ENCODE data around the gene TOM1L2. TPM values are rescaled to one million over a fixed set of nuclear protein-coding genes. Genes with fewer than 3 reads are reported as not detected.

The TOM1L2 gene
- total RNA-seq, 2 experiments from 2014 or later = 29.5 to 32.0 TPM

DNA sequence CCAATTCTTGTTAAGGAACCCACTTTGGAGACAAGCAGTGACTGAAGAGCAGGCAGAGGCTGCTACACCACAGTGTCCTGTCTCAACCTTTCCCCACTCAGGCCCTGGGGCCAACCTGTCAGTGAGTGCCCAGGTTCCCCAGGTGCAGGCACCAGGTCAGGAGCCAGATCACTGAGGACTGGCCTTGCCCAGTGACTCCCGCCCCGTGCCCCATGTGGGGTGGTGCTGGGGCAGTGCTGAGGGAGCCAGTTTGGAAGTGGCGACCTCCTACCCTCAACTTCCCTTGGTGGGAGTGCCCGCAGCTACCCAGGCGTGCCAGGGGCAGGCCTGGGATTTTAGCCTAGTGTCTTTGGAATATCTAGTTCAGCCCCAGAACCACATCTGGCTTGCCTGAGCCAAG lies 164.8 kb downstream of the TOM1L2 start:
- H3K36me3 Mint-ChIP-seq (ENCODE audit: low read depth) = peaks cover 15% of the 10 kb centered on the region
- H3K4me3 Mint-ChIP-seq = no peak overlapping the region
- POLR2A ChIA-PET = no interaction called here
- peaks cover 23% of the 10 kb centered on the region for H3K4me1 Mint-ChIP-seq
- no peaks in the 10 kb centered on the region for H3K27me3 Mint-ChIP-seq
- H3K9me3 Mint-ChIP-seq = no peaks in the 10 kb centered on the region
- DNase-seq = no peak
- no peak overlapping the region for H3K27ac Mint-ChIP-seq
- CTCF ChIA-PET = interaction anchor here (1.0 to 3.2 kb wide), 2 partner anchors 47 to 53 kb away, joined by 3 to 9 read pairs; no protein-coding TSS in a partner anchor

DNA sequence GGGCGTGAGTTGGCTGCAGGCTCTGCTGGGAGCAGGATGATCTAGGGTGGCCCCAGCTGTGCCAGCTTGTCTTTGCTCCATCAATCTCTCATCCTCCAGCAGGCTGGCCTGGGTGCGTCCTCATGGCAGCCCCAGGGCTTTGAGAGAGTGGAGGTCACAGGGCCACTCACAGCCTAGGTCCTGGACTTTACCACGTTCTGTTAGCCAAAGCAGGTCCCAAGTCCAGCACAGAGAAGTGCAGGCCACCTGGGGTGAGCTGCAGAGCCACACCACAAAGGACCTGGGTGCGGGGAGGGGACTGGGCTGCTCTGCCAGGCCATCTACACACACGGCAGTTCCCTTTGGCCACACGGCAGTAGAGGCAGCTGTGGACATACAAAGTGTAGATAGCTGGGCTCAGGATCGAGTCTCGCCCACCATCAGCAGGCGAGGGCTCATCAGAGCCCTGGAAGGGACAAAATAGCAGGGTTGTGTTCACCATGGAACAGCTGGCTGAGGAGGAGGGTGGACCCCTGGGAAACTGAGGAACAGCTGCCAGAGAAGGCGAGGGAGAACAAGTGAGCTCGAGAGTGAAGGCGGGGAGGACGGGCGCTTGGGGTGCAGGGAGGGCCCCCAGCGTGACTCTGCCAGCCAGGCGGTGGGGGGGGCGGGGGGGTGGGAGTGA lies 165.5 kb downstream of the TOM1L2 start:
- Mint-ChIP-seq H3K4me3 (no peak overlapping the region), H3K27ac (no peak overlapping the region)
- POLR2A ChIA-PET = no interaction called here

DNA sequence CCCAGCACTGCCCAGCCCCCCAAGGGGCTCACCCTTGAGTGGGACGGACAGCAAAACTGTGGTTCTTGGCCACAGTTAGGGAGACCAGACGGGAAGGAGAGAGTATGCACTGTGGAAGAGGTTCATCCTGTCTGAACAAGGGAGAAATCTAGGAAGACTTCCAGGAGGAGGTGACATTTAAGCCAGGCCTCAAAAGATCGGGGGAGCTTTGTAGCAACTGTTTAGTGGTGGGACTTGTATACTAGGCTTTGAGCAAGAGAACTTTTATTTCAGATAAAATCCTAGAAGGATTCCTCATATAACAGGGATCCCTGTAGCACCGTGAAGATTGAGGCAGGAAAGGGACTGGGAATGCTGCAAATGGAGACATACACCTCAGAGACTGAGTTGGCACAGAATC lies 166.2 kb downstream of the TOM1L2 start:
- Mint-ChIP-seq H3K4me3 (no peak overlapping the region), H3K27me3 (no peaks in the 10 kb centered on the region), H3K36me3 (ENCODE audit: low read depth) (peaks cover 6% of the 10 kb centered on the region), H3K27ac (no peak overlapping the region), H3K4me1 (peaks cover 14% of the 10 kb centered on the region), H3K9me3 (no peaks in the 10 kb centered on the region)
- POLR2A ChIA-PET = no interaction called here
- CTCF ChIA-PET = interaction anchor here (1.2 to 1.7 kb wide), 2 partner anchors 14 to 54 kb away, joined by 3 to 4 read pairs; no protein-coding TSS in a partner anchor
- DNase-seq = no peak

More for the DNA sequence above, 165.5 kb downstream of the TOM1L2 start:
- peaks cover 17% of the 10 kb centered on the region for H3K4me1 Mint-ChIP-seq
- CTCF ChIA-PET = interaction anchor here (0.5 to 3.2 kb wide), 3 partner anchors 47 to 300 kb away, joined by 4 to 9 read pairs (median 6); no protein-coding TSS in a partner anchor
- peaks cover 11% of the 10 kb centered on the region for H3K36me3 Mint-ChIP-seq (ENCODE audit: low read depth)
- H3K27me3 Mint-ChIP-seq = no peaks in the 10 kb centered on the region
- DNase-seq = no peak
- no peaks in the 10 kb centered on the region for H3K9me3 Mint-ChIP-seq

DNA sequence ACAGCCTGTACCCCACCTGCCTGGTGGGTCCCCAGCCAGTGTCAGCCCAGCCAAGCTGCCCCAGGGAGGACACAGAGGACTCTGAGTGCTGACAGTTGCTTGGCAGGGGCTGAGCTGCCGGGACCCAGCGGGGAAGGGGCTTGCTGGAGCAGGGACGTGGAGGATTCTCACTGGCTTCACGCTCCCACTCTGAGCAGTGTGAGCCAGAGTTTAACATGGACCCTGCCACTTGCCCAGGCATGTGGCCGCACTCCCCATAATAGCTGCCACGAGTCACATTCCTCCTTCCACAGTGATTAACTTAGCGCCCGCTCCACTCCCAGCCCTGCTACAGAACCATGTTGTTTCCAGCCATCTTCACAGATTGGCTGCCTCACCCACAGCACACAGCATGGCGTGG lies 166.6 kb downstream of the TOM1L2 start:
- no peak for DNase-seq
- ChIA-PET POLR2A (no interaction called here), CTCF (interaction anchor here (0.6 to 1.7 kb wide), 3 partner anchors 15 to 55 kb away, joined by 3 to 6 read pairs (median 4); no protein-coding TSS in a partner anchor)
- Mint-ChIP-seq H3K27ac (no peak overlapping the region), H3K9me3 (no peaks in the 10 kb centered on the region), H3K36me3 (ENCODE audit: low read depth) (peaks cover 6% of the 10 kb centered on the region), H3K27me3 (no peaks in the 10 kb centered on the region), H3K4me1 (peaks cover 13% of the 10 kb centered on the region), H3K4me3 (no peak overlapping the region)

DNA sequence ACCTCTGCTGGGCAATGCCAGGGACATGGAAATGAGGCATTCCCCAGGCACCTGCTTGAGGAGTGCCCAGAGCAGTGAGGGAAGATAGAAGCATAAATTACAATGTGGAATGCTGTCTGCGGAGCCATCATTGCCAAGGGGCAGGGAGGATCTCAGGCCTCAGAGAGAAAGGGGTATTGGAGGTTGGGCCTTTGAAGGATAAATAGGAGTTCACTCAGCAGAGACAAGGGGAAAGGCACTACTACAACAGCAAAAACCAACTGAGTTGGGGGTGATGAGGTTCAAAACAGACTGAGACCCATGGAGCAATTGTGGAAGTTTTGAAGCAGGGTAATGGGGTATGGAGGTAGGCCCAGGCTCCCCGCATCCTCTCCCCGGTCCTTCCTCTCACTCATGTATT lies 168.2 kb downstream of the TOM1L2 start:
- Mint-ChIP-seq H3K4me1 (peaks cover 10% of the 10 kb centered on the region), H3K27me3 (no peaks in the 10 kb centered on the region), H3K36me3 (ENCODE audit: low read depth) (peaks cover 6% of the 10 kb centered on the region), H3K4me3 (no peak overlapping the region), H3K9me3 (no peaks in the 10 kb centered on the region), H3K27ac (no peak overlapping the region)
- ChIA-PET CTCF (no interaction called here), POLR2A (no interaction called here)
- no peak for DNase-seq

DNA sequence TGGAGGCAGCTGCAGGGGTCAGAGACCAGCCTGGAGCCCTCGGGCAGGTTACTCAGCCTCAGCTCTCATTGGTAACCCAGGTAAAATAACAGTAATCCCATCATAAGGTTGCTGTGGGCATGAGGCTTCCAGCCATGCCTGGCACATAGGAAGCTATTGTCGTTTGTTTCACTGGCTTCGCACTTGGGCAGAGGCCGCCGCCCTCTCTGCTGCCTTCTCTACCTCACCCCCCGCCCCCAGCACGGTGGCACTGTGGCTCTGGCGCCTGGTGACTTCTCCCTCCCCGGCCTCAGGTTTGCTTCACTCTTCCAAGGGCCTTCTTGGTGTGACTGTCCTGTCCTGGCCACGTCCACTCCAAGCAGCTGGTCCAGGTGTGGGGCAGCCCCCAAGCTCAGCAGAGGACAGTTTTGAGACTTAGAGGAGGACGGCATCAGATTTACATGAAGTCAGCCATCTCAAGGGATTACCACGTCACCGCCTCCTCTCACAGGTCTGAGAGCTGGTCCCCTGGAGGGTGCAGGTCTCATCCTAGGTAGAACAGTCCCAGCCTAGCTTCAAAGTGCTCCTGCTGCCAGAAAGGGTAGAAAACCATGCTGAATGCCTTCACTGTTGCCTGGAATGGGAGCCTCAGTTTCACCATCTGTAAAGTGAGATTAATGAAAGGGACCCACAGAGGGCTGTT lies 170.3 kb downstream of the TOM1L2 start:
- peaks cover 1% of the 10 kb centered on the region for H3K4me1 Mint-ChIP-seq
- peaks cover 7% of the 10 kb centered on the region for H3K36me3 Mint-ChIP-seq (ENCODE audit: low read depth)
- ChIA-PET POLR2A (no interaction called here), CTCF (interaction anchor here (0.6 to 0.9 kb wide), 2 partner anchors 10 to 77 kb away, joined by 3 to 4 read pairs; no protein-coding TSS in a partner anchor)
- no peak overlapping the region for H3K27ac Mint-ChIP-seq
- H3K4me3 Mint-ChIP-seq = no peak overlapping the region
- no peaks in the 10 kb centered on the region for H3K9me3 Mint-ChIP-seq
- DNase-seq = no peak
- no peaks in the 10 kb centered on the region for H3K27me3 Mint-ChIP-seq

DNA sequence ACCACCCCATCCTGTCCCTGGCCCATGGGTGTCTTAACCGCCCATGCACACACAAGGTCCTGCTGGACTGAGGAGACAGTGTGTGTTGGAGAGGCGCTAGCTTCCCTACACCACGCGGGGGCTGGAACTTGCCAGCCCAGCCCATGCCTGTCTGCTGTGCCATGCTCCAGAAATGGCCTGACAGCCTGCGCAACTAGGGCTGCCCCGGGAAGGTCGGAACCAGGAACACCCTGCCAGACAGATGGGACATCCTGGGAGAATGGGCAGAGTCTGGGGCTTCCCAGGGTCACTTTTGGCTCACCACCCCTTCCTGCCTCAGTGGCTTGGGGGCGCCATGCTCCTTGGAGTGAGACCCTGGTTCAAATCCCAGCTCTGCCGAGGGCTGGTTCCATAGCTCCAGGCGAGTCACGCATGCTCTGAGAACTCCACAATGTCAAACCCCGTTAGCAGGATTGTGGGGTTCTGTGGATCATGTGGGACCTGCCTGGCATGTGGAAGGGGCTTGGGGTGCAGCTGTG lies 171.6 kb downstream of the TOM1L2 start:
- no peak overlapping the region for H3K27ac Mint-ChIP-seq
- DNase-seq = no peak
- no peaks in the 10 kb centered on the region for H3K9me3 Mint-ChIP-seq
- H3K36me3 Mint-ChIP-seq (ENCODE audit: low read depth) = peaks cover 3% of the 10 kb centered on the region
- H3K27me3 Mint-ChIP-seq = no peaks in the 10 kb centered on the region
- H3K4me1 Mint-ChIP-seq = no peaks in the 10 kb centered on the region
- no peak overlapping the region for H3K4me3 Mint-ChIP-seq
- POLR2A ChIA-PET = no interaction called here
- CTCF ChIA-PET = no interaction called here

DNA sequence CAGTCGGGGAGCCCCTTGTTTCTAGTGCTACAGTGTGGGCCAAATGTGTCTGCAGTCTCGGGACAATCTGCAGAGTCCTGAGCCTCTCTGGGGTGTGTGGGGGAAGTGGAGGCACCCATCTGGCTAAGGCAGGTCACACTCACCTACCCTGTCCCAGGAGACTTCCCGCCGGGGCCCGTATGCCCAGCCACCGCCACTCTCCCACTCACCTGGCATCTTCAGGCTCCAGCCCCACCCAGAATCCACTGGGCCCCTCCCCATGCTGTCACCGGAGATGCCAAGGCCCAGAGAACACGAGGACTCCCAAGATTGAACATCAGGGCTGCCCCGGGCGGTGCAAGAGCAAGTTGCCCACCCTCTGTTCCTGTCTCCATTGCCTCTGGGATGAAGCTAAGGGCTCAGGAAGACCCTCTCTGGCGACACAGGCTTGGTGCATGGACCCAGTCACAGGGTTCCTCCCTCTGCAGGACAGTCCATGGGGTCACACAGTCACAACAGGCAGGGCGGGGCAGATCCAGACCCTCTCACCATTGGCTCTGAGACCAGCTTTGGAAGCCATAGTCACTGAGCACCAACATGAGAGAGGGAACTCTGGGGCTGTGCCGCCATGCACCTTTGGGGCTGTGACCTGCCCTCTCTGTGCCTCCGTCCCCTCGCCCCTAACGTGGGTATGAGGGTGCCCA lies 173.5 kb downstream of the TOM1L2 start:
- CTCF ChIA-PET = interaction anchor here (1.0 kb wide), 1 partner anchor 11 kb away, joined by 3 read pairs; no protein-coding TSS in a partner anchor

DNA sequence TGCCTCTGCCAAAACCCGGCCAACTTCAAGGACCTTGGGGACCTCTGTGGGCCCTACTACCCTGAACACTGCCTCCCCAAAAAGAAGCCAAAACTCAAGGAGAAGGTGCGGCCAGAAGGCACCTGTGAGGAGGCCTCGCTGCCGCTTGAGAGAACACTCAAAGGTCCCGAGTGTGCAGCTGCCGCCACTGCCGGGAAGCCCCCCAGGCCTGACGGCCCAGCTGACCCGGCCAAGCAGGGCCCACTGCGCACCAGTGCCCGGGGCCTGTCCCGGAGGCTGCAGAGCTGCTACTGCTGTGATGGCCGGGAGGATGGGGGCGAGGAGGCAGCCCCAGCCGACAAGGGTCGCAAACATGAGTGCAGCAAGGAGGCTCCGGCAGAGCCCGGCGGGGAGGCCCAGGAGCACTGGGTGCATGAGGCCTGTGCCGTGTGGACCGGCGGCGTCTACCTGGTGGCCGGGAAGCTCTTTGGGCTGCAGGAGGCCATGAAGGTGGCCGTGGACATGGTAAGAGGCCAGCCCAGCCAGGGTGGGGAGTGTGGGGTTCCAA lies 174.1 kb downstream of the TOM1L2 start:
- ChIA-PET POLR2A (no interaction called here), CTCF (no interaction called here)
- DNase-seq = no peak
- Mint-ChIP-seq H3K27ac (no peak overlapping the region), H3K27me3 (no peaks in the 10 kb centered on the region), H3K4me1 (peaks cover 11% of the 10 kb centered on the region), H3K9me3 (no peaks in the 10 kb centered on the region), H3K36me3 (ENCODE audit: low read depth) (peaks cover 9% of the 10 kb centered on the region), H3K4me3 (no peak overlapping the region)

More for the DNA sequence above, 173.5 kb downstream of the TOM1L2 start:
- Mint-ChIP-seq H3K27me3 (no peaks in the 10 kb centered on the region), H3K4me3 (no peak overlapping the region), H3K36me3 (ENCODE audit: low read depth) (peaks cover 6% of the 10 kb centered on the region), H3K27ac (no peak overlapping the region), H3K4me1 (peaks cover 4% of the 10 kb centered on the region), H3K9me3 (no peaks in the 10 kb centered on the region)
- POLR2A ChIA-PET = no interaction called here
- DNase-seq = no peak

DNA sequence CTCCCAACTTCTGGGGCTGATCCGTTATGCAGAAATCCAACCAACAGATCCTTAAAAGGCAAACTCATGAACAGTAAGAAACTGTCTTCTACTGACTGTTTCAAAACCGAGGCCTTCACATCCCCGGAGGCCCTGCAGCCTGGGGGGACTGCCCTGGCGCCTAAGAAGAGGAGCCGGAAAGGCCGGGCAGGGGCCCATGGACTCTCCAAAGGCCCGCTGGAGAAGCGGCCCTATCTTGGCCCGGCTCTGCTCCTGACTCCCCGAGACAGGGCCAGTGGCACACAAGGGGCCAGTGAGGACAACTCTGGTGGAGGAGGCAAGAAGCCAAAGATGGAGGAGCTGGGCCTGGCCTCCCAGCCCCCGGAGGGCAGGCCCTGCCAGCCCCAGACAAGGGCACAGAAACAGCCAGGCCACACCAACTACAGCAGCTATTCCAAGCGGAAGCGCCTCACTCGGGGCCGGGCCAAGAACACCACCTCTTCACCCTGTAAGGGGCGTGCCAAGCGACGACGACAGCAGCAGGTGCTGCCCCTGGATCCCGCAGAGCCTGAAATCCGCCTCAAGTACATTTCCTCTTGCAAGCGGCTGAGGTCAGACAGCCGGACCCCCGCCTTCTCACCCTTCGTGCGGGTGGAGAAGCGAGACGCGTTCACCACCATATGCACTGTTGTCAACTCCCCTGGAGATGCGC lies 174.9 kb downstream of the TOM1L2 start:
- ChIA-PET POLR2A (no interaction called here), CTCF (interaction anchor here (1.1 kb wide), 1 partner anchor 301 kb away, joined by 3 read pairs; the partner anchor contains the start of gene RASD1)
- peaks cover 19% of the 10 kb centered on the region for H3K4me1 Mint-ChIP-seq
- H3K36me3 Mint-ChIP-seq (ENCODE audit: low read depth) = peaks cover 9% of the 10 kb centered on the region
- no peak for DNase-seq
- no peak overlapping the region for H3K27ac Mint-ChIP-seq
- H3K27me3 Mint-ChIP-seq = no peaks in the 10 kb centered on the region
- H3K9me3 Mint-ChIP-seq = no peaks in the 10 kb centered on the region
- no peak overlapping the region for H3K4me3 Mint-ChIP-seq

DNA sequence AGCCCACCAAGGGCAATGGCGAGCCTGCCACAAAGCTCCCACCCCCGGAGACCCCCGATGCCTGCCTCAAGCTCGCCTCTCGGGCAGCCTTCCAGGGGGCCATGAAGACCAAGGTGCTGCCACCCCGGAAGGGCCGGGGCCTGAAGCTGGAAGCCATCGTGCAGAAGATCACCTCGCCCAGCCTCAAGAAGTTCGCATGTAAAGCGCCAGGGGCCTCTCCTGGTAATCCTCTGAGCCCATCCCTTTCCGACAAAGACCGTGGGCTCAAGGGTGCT lies 175.5 kb downstream of the TOM1L2 start:
- Mint-ChIP-seq H3K36me3 (ENCODE audit: low read depth) (peaks cover 9% of the 10 kb centered on the region), H3K27ac (no peak overlapping the region)
- POLR2A ChIA-PET = no interaction called here

More for the DNA sequence above, 175.5 kb downstream of the TOM1L2 start:
- Mint-ChIP-seq H3K9me3 (no peaks in the 10 kb centered on the region), H3K27me3 (no peaks in the 10 kb centered on the region), H3K4me3 (no peak overlapping the region), H3K4me1 (peaks cover 24% of the 10 kb centered on the region)
- CTCF ChIA-PET = interaction anchor here (0.8 to 1.1 kb wide), 2 partner anchors 15 to 301 kb away, joined by 3 to 4 read pairs; partner anchors contain the start of gene RASD1
- no peak for DNase-seq
